RWPE1 (cell line): Measurements from ENCODE around the gene SMARCB1.

Experiments
- CTCF ChIA-PET: fragments of 350-600 bp; sonication (Branson Sonifier 250); formaldehyde crosslinking; extraction: SDS; loops from one replicate; lab custom pipeline; 2021; lab: Yijun Ruan, JAX
- POLR2A ChIA-PET: fragments of 400-600 bp; formaldehyde crosslinking; extraction: SDS; loops from one replicate; lab custom pipeline; 2020; ENCODE audit warnings: antibody characterized with exemption; ENCODE audit not compliant: low non-redundant PET; lab: Yijun Ruan, JAX
- DNase-seq: peaks from one replicate; pipeline ENCODE4 v3.0.0; 2012; ENCODE audit warnings: low spot score
- H3K27ac ChIP-seq: fragments of 450-650 bp; 2 replicates; pipeline ENCODE4 v1.5.1; 2017
- TF ChIP-seq, protein P1 (sequence below): fragments of 450-650 bp; conservative IDR thresholded peaks from 2 replicates; pipeline ENCODE4 v1.5.1; 2017; ENCODE audit warnings: low read depth, mild to moderate bottlenecking

SMARCB1 gene

GRCh38 chr22:23787910-23788309, 1.1 kb downstream of the SMARCB1 start:
- TF ChIP-seq, protein P1, sequence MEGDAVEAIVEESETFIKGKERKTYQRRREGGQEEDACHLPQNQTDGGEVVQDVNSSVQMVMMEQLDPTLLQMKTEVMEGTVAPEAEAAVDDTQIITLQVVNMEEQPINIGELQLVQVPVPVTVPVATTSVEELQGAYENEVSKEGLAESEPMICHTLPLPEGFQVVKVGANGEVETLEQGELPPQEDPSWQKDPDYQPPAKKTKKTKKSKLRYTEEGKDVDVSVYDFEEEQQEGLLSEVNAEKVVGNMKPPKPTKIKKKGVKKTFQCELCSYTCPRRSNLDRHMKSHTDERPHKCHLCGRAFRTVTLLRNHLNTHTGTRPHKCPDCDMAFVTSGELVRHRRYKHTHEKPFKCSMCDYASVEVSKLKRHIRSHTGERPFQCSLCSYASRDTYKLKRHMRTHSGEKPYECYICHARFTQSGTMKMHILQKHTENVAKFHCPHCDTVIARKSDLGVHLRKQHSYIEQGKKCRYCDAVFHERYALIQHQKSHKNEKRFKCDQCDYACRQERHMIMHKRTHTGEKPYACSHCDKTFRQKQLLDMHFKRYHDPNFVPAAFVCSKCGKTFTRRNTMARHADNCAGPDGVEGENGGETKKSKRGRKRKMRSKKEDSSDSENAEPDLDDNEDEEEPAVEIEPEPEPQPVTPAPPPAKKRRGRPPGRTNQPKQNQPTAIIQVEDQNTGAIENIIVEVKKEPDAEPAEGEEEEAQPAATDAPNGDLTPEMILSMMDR = no peak
- ChIA-PET POLR2A (no interaction called here), CTCF (no interaction called here)

GRCh38 chr22:23789121-23789520, 2.4 kb downstream of the SMARCB1 start:
- no peak for DNase-seq
- H3K27ac ChIP-seq = no peak overlapping the region
- CTCF ChIA-PET = interaction anchor here (0.6 to 2.0 kb wide), 2 partner anchors 22 to 498 kb away, joined by 3 to 7 read pairs; partner anchors contain the start of gene CHCHD10
- TF ChIP-seq, protein P1 = no peak
- POLR2A ChIA-PET = no interaction called here

More at GRCh38 chr22:23787910-23788309, 1.1 kb downstream of the SMARCB1 start:
- no peak for DNase-seq
- peak overlapping the region; percentile 98; the same call in 1 of the 2 replicates for H3K27ac ChIP-seq

DNA sequence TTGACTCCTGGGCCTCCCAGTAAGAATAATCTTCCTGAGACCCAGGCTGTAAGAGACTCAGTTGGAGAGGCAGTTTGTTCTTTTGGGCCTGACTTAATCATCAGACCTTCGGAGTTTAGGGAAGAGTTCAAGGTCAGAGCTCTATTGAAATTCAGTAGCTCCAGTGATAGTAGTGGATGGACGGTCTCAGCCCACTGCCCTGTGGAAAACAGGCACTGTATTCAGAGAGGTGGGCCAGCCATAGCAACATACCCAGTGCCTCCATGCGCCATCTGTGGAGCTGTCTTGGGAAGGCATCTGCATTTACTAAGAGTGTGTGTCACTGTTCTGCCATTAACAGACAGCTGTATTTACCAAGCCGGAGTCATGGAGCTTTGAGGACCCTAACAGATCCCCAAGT, 2.9 kb downstream of the SMARCB1 start:
- ChIA-PET POLR2A (no interaction called here), CTCF (interaction anchor here (2.0 kb wide), 1 partner anchor 22 kb away, joined by 7 read pairs; the partner anchor contains the start of gene CHCHD10)
- no peak overlapping the region for H3K27ac ChIP-seq
- DNase-seq = no peak
- TF ChIP-seq, protein P1 = no peak

DNA sequence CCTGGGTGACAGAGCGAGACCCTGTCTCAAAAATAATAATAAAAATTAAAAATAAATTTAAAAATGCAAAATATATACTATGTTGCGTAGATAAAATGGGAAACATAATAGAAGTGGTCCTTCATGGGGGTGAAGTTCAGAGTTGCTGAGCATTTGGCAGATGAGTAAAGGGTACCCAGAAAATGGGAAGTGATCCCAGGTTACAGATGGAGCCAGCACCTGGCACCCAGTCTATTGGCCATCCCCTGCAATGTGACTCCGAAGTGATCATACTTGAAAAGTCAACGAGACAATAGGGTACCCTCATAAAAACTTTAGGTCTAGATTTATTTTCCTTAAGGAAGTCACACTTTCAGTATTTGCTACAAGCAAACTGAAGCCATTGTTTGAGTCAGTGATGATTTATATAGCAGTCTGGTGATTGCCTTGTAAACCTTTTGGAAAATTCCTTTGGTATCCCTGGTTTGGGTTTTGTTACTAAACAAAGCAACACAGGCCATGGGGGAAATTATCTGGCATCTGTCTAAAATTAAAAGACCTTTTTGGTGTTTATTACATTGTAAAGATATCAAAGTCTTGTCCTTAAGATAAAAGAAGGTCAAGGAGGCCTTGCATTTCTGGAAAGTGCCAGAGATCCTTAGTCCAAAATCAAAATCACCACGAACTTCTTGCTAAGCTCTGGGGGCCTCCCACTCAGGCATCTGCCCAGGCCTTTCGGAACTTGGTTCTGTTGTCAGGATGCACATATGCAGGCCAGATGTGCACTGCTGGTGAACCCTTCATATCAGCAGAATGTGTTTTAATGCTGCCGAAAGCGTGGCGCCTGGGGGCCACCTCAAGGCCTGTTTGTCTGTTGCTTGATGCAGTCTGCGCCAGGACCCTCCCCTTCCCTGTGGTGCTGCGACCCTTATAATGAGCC, 4.3 kb downstream of the SMARCB1 start:
- CTCF ChIA-PET = no interaction called here
- no peak for DNase-seq
- H3K27ac ChIP-seq = no peak overlapping the region
- POLR2A ChIA-PET = no interaction called here
- TF ChIP-seq, protein P1 = no peak

- ChIA-PET CTCF (interaction anchor here (0.6 kb wide), 1 partner anchor 22 kb away, joined by 4 read pairs; no protein-coding TSS in a partner anchor), POLR2A (no interaction called here)
Observed at GRCh38 chr22:23791738-23792645, 5.2 kb downstream of the SMARCB1 start.

More at GRCh38 chr22:23791738-23792645, 5.2 kb downstream of the SMARCB1 start:
- no peak for DNase-seq
- H3K27ac ChIP-seq = no peak overlapping the region; the same call in 1 of the 2 replicates
- TF ChIP-seq, protein P1 = no peak
